Cardiac septum (tissue), 1 donor: ENCODE data around the gene TOM1. TPM values are rescaled to one million over a fixed set of nuclear protein-coding genes. Genes with fewer than 3 reads are reported as not detected.

Experiments used
- DNase-seq: peaks from one replicate; pipeline ENCODE4 v3.0.0-alpha.2; 2020; ENCODE audit warnings: low spot score
- intact Hi-C: fragments of 100-400 bp; cut with DNase I; formaldehyde crosslinking; loops from one replicate; pipeline ENCODE4 v1.14.0; 2022
- total RNA-seq: library from RNA; stranded (reverse); fragmentation: NEBNext Ultra II Directional; extraction: Animal tissue kit (Norgen Biotek cat#: 25700); gene quantifications from one replicate; pipeline ENCODE4 v1.2.1, GENCODE V29; 2021
- donor health status: DM: no; HTN: no; CAD: no.

The TOM1 gene
- total RNA-seq, 1 donor from 2014 or later, result 37.5 TPM

DNA sequence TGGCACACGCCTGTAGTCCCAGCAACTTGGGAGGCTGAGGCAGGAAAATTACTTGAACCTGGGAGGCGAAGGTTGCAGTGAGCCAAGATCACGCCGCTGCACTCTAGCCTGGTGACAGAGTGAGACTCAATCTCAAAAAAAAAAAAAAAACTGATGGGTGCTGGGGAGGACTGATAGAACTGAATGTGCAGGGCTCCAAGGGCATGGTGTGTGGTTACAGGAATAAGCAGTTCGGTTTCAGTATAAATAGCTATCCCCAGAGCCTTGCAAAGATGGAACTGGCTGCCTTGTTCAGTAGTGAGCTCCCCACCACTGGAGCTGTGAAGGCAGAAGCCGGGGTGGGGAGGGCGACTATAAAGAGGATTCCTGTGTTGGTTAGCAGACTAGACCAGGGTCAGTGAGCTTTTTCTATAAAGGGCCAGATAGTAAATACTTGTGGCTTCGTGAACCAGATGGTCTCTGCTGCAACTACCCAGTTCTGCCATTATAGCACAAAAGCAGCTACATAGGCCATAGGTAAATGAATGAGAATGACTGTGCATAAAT lies 5.9 kb downstream of the TOM1 start:
- intact Hi-C loops, result no loop called here
- no peak for DNase-seq

DNA sequence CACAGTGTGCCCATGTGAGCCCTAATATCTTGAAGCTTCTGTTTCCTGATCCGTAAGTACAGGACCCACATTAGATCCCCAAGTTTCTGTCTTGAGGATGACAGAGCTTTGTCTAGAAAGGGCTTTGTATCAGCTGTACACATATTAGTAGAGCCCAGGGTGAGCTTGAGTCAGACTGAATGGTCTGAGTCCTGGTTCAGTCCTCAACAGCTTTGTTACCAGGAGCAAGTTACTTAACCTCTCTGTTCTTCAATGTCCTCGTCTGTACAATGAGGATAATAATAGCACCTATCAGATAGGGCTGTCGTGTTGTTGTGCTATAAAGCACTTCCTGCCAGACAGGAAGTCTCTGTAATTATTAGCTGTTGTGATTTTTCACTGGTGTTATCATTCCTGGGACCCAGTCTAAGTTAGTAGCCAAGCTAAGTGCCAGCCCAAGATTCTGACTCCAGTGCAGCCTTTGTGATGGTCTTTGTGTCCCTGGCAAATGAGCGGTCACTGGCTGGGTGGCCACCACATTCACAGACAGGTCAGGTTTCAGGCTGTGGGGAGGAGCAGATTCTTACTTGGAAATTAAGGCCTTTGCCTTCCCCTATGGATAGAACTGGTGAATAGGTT lies 6.8 kb downstream of the TOM1 start:
- DNase-seq, result no peak
- intact Hi-C loops, result no loop called here

DNA sequence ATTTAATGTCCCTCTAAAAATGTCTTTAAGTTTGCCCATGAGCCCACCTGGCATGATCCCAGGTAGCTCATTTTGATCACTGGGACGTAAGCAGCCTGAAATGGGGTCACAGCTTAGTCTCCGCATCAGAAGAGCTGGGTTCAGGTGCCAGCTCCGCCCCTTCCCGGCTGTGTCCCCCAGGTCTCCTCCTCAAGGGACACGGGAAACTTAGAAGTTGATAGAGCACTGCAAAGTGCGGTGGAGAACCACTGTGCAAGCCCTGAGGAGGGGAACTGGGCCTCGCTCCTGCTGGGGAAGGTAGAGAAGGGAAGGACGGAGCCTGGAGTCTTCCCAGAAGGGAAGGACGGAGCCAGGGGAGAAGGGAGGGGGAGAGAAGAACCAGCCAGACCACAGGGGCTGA lies 7.7 kb downstream of the TOM1 start:
- intact Hi-C loops, result no loop called here
- DNase-seq, result no peak

DNA sequence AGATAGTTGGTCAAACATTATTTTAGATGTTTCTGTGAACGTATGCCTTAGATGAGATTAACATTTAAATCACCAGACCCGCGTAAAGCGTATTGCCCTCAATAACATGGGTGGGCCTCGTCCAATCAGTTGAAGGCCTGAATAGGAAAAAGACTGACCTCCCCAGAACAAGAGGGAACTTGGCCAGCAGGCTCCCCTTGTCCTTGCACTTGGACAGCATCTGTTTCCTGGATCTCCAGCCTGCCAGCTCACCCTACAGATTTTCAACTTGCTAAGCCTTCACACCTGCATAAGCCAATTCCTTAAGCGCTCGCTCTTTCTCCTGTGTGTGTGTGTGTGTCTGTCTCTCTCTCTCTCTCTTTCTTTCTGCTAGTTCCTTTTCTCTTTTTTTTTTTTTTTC lies 8.2 kb downstream of the TOM1 start:
- intact Hi-C loops, result no loop called here
- DNase-seq, result no peak

DNA sequence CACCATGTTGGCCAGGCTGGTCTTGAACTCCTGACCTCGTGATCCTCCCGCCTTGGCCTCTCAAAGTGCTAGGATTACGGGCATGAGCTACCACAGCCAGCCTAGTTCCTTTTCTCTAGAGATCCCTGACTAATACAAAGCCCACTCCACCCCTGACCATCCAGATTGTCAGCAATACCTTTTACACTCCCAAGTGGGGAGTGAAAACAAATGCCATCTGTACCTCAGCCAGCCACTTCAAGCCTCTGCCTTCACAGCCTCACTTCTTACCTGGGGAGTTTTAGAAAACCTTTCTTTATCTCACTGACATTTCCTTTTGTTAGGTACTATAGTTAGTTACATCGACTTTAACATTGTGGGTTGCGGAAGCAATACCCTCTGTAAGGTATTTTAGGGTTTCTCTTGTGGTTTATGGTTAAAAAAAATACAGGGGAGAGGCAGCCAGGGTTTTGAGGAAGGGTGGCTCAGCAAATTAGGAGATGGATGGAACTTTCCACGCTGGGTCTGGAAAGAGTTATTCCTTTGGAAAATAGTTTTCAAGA lies 8.9 kb downstream of the TOM1 start:
- no peak for DNase-seq
- intact Hi-C loops, result no loop called here

DNA sequence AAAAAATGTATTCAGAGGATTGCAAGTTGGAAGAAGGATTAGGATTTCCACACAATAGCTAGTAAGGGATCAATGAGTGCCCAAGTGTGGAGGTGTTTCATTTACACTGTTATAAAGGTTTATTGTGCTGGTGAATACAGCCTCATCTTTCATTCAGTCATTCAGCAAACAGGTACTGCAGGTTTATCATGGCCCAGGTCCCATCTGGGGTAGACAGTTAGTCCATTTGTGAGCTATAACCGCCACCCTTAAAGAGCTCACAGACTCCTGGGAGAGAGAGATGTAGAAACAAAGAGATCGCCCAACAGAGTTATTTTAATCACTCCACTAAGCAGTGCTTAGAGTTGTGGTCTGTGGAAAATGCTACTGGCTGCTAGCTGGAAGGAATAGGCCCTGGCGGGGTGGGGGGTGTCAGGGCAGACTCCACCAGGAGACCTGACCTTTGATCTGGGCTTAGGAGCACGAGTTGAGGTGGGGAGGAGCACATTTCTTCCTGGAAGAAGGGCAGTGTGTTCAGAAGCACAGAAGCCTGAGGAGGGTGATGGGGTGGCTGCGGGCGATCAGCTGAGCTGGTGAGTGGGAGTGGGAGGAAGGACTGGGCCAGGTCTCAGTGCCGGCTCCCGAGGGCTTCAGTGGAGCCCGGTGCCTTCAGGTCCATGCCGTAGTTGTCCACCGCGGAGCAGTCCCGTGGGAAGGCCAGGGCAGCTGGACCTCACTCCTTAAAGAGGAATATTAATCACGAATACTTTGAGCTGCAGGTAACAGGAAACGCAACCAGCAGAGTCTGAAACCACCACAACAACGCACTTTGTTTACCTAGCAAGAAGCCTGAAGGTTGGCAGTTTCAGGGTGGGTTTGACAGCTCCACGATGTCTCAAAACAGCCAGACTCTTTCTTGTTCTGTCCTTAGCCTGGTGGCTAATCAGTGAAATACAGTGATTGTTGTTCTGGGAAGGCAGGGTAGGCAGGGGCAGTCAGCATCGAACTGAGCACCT lies 11.2 kb downstream of the TOM1 start:
- intact Hi-C loops, result no loop called here
- DNase-seq, result no peak

DNA sequence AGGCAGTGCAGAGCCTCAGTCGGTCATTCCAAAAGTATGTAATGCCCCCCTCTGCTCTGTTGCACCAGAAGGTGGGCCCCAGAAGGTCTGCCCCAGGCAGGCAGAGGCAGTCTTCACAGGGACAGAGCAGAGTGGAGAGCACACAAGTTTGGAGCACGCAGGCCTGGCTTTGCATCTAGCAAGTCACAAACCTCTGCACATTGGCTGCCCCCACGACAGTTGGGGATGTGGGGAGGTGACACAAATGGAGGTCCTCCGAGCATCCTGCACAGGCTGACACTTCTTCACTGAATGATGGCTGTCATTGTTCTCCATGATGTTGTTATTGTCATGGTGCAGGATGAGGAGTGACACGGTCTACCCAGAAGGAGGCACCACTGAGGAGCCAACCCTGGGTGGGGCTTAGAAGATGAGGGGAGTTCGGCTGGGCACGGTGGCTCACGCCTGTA lies 11.9 kb downstream of the TOM1 start:
- intact Hi-C loops, result no loop called here
- no peak for DNase-seq

DNA sequence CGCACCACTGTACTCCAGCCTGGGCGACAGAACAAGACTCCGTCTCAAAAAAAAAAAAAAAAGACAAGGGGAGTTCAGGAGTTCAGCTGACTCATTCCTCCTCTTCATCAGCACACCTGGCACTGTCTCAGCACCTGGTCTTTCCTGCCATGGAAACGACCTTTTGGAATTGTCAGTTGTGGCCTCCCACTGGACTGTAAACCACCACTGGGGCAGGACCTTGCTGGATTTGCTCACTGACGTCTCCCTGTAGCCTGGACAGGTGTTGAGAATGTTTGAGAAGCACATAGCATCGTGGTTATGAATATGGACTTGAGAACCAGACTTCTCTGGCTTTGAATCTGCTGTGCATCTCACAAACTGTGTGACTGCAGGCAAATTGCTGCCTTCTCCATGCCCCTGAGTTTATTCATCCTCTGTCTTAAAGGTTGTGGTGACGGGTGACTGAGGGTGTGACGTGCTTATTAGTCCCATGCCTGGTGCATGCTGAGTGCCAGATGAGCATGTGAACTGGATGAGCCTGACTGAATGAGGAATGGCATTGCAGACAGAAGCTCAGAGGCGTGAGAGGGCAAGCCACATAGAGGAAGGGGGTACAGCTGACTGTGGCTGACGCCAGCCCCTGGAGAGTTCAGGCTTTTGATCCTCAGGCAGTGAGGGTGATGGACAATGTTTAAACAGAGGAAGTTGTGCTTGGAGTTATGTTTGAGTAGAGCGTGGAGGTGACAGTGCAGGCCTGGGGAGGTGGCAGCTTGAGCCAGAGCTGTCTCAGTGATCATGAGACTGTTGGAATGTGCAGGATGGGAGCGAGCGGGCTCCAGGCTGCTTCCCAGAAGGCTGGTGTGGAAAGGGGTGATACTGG lies 12.7 kb downstream of the TOM1 start:
- intact Hi-C loops, result no loop called here

DNA sequence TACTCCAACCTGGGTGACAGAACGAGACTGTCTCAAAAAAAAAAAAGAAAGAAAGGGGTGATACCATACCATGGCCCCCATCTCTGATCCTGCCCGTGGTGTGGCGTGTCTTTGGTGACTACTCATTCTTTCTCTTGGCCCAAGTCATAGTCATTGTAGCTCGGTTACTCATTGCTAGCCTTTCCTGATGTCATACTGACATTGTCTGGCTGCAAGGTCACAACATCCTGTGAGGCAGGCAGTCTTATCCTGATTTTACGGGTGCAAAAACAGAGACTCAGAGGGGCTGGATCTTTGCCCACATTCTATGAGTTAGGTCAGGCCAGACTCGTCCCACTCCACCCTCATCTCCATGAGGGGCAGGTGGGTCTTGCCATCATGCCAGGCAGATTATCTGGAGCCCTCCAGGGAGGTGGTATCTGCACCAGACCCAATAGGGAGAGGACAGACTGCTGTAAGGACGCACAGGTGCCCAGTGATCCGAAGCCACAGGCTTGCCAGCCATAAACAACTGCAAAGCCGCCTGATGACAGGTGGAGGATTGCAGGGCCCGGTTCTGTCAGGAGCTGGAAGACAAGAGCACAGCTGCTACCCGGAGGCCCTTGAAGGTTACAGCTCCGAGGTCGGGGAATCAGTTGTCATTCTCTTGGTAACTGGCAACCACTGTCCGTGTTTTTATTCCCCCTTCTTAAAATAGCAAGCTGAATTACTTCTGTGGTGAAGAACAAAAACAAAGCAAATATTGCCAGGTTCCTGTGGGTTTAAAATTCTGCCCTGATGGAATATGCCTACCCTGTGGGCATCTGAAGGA lies 13.8 kb downstream of the TOM1 start:
- DNase-seq, result peak; percentile 79
- intact Hi-C loops, result no loop called here

More for the DNA sequence above, 12.7 kb downstream of the TOM1 start:
- no peak for DNase-seq

DNA sequence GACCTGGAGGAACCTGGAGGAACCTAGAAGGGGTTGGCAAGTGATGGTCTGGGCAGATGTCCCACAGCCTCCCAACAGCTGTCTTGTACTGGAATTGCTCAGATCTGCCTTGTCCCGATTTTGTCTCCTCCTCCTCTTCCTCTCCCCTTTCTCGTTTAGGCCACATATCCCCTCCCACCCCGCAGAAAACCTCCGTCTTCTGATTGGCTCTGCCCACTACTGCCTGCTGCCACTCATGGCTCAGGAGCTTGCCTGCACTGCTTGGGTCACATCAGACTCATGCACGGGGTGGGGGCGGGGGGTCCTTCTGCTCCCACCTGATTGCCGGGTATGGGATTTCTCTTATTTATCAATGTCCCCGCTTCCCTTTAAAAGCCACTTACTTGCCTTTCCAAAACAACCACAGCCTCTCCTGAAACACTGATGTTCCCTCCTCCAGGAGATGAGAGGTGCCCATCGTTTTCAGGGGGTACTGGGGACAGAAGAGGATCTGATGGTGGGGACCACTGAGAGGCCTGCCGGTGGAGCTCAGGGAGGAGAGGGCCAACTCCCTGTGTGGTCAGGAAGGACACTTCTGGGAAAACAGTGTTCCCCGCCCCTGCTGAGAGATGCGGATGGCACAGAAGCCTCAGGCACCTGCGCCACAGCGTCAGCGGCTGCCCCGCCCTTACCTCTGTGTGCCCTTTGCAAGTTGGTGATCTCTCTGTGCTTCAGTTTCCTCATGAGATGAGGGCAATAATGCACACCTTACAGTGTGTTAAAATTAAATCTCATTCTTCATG lies 14.7 kb downstream of the TOM1 start:
- intact Hi-C loops, result no loop called here
- peak; percentile 78 for DNase-seq

DNA sequence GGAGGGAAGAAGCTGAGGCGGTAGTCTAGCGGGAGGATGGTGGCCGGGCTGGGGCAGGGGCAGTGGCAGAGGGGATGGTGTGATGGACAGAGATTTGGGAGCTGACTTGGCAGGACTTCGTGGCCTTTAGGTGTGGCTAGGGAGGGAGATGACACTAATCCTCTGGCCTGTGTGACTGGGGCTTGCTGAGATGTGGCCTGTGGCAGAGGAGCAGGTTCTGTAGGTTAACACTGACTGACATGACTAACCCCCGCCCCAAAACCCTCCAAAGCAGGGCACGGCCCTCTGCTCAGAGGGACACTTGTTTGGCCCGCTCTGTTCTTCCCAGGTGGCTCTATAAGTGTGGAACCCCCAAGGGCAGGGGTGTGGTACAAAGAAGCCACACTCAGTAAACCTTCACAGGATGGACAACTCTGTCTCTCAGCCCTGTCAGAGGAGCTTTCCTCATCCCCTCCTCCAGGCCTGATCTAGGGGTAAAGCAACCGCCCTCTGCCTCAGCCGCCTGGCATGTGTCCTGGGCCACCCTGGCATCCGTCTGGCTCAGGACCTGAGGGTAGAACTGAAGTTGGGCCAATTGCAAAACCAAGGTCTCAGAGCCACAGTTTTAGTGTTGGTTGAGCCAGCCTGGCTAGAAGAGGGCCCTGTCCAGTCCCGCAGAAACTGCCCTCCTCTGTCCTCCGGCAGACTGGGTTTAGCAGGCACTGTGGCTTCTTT lies 15.6 kb downstream of the TOM1 start:
- peak; percentile 75 for DNase-seq
- intact Hi-C loops, result no loop called here

DNA sequence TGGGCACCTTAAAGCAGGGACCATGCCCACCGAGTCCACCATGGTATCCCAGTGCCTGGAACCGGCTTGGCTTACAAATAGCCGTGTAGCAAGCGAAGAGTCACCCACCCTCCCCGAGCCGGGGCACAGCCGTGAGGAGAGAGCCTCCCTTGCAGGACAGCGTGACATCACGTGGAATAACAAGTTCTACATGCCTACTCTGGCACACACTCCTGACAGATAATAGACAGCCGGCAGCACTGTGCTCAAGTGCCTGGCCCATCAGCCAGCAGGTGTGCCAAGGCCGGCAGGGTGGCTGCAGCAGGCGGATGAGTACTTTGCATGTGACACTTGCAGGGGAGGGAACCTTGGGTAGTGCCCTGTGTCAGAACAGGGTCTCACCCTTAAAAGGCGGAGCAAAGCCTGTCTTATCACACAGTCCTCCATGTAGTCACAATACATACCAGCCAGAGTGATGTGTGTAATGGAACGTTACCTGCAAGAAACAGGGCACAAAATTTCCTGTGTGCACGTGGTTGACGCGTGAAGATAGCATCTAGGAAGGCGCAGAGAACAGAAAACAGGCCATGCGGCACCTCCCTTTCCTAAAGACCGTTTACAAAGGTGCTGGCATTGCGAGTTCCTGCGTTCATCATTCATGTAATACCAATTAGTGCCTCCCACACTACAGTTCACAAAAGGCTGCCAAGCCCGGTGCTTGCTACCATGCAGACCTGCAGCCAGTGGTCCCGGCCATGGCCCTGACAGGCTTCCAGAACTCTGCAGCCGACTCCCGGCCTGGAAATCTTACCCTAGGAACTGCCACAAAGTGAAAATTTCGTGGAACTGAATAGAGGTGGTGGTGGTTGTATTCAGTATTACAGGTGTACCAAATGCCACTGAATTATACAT lies 16.4 kb downstream of the TOM1 start:
- peak; percentile 85 for DNase-seq
- intact Hi-C loops, result no loop called here

DNA sequence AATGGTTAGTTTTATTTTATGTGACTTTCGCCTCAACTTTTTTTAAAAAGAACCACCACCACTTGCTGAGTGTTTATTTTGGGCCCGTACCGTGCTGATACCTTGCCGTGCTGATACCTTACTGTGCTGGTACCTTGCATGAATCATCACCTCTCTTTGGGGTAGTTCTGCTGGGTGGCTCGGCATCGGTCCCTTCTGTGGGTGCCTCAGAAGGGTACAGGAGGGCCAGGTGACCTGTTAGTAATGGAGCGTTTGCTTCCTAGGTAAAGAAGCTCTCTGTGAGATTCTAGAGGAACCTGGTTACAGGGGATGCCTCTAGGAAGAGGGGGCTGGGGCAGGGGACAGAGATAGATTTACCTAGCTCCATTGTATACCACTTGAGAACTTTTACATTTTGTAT lies 17.1 kb downstream of the TOM1 start:
- intact Hi-C loops, result no loop called here
- peak; percentile 20 for DNase-seq

DNA sequence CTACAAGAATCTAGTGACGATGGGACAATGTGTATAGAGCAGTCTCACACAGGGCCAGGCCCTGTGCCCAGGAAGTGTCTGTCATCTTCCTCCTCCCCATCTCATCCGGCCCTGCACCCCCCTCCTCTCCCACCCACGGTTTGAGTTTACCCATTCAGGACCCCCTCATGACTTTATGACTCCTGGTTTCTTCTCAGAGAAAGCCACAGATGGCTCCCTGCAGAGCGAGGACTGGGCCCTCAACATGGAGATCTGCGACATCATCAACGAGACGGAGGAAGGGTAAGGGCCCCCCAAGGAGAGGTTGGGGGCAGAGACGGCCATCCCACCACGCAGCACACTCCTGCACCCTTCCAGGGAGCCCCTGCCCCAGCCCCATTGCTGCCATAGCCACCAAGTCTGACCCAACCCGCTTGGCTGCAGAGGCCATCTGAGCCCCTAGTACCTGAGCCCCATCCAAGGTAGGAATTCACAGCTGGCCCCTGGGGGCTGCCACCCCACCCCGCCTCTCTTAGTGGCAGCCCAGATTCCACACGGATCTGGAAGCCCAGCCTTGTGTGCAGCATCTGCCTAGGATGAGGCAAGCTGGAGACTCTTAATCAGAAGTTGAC lies 18.1 kb downstream of the TOM1 start:
- peak; percentile 49 for DNase-seq
- intact Hi-C loops, result no loop called here

DNA sequence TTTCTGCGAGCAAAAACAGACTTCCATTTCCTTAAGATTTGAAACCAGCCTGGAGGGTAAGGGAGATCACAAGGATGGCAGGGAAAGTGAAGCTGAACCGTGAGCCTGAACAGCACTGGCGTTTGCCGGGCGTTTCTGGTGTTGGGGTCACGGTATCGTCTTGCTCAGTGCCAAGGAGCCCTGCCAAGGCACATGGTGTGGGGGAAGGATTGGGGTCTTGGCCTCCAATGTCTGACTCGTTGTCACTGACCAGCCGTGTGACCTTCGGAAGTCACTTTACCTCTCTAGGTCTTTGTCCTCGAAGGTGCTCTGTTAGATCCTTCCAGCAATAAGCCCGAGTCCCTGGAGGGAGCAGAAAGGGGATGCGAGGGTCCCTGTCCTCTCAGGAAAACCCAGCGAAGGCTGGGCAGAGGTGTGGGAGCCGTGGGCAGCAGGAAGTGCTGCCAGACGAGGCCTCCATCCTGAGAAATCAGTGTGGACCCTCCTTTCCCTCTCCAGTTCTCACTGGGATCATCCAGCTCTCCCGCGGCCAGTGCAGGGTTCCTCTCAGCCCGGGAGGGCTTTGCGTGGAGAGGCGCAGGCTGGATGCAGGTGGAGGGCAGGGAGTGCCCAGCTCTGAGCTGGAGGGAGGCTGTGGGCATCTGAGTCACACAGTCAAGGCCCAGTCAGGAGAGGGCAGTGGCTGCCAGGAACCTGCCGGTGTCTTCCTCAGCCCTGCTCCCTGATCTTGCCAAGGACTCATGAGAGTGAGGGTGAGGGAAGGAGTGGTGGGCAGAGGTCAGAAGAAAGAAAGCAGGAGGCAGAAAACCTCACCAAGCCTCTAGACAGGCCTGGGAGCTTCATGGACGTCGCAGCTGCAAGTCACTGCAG lies 18.9 kb downstream of the TOM1 start:
- intact Hi-C loops, result no loop called here
- DNase-seq, result peak; percentile 33
